HG03558 (cell line): Measurements from ENCODE around the gene RPL10.

Experiments used
- ATAC-seq: cut with Tn5 transposase; IDR thresholded peaks from one replicate; pipeline ENCODE4 v1.9.1; 2021; ENCODE audit warnings: moderate number of reproducible peaks; ENCODE audit not compliant: unreplicated experiment; ENCODE audit errors: extremely low read depth

The RPL10 gene

GRCh38 chrX:154428176-154429171, 30.3 kb downstream of the RPL10 start, which contains the start of gene ATP6AP1:
TSS of gene ATP6AP1 (plus strand) at chrX:154428677. CDS start at chrX:154428693, 16 bp downstream.
- peak; percentile 83 for ATAC-seq

- ATAC-seq: no peak
Observed at GRCh38 chrX:154429711-154430110, 31.5 kb downstream of the RPL10 start.

- no peak for ATAC-seq
Observed at GRCh38 chrX:154430479-154430878, 32.3 kb downstream of the RPL10 start.

- no peak for ATAC-seq
Observed at GRCh38 chrX:154430916-154431315, 32.7 kb downstream of the RPL10 start.

- no peak for ATAC-seq
Observed at GRCh38 chrX:154431341-154431740, 33.2 kb downstream of the RPL10 start.

- no peak for ATAC-seq
Observed at GRCh38 chrX:154432210-154432609, 34.0 kb downstream of the RPL10 start.

- ATAC-seq: no peak
Observed at GRCh38 chrX:154433605-154434004, 35.4 kb downstream of the RPL10 start.

- no peak for ATAC-seq
Observed at GRCh38 chrX:154434394-154435168, 36.4 kb downstream of the RPL10 start.

GRCh38 chrX:154435171-154435733, 37.1 kb downstream of the RPL10 start:
- no peak for ATAC-seq

GRCh38 chrX:154436374-154436982, 38.3 kb downstream of the RPL10 start:
- ATAC-seq: no peak

- no peak for ATAC-seq
Observed at GRCh38 chrX:154436983-154437752, 39.0 kb downstream of the RPL10 start, which contains the start of gene GDI1. TSS of gene GDI1 (plus strand) at chrX:154437154. CDS start at chrX:154437255, 101 bp downstream.

GRCh38 chrX:154437971-154438893, 40.1 kb downstream of the RPL10 start:
- no peak for ATAC-seq

- no peak for ATAC-seq
Observed at GRCh38 chrX:154439841-154440240, 41.7 kb downstream of the RPL10 start.

- ATAC-seq: no peak
Observed at GRCh38 chrX:154440623-154441357, 42.6 kb downstream of the RPL10 start.

GRCh38 chrX:154441564-154441963, 43.4 kb downstream of the RPL10 start:
- ATAC-seq: no peak

- no peak for ATAC-seq
Observed at GRCh38 chrX:154441984-154442707, 44.0 kb downstream of the RPL10 start.

- no peak for ATAC-seq
Observed at GRCh38 chrX:154443479-154443910, 45.3 kb downstream of the RPL10 start.
